ENCODE measurements around the gene CBX6. TPM values are rescaled to one million over a fixed set of nuclear protein-coding genes. Genes with fewer than 3 reads are reported as not detected.

Gene CBX6
- total RNA-seq, 1 donor from 2014 or later: 11.0 TPM

GRCh38 chr22:38853196-38853651 lies 18.8 kb downstream of the CBX6 start:
- Mint-ChIP-seq H3K4me1 (ENCODE audit: unreplicated experiment) (no peaks in the 10 kb centered on the region), H3K36me3 (ENCODE audit: low read depth, unreplicated experiment) (no peaks in the 10 kb centered on the region), H3K27me3 (ENCODE audit: unreplicated experiment) (peaks cover 5% of the 10 kb centered on the region), H3K27ac (ENCODE audit: unreplicated experiment) (no peak overlapping the region), H3K9me3 (ENCODE audit: unreplicated experiment) (no peaks in the 10 kb centered on the region), H3K4me3 (ENCODE audit: unreplicated experiment) (no peak overlapping the region)
- no peak for DNase-seq (ENCODE audit: low spot score)
- no peak for TF ChIP-seq CTCF (IDR thresholded peaks at IDR 0.05; ENCODE audit: unreplicated experiment)

DNA sequence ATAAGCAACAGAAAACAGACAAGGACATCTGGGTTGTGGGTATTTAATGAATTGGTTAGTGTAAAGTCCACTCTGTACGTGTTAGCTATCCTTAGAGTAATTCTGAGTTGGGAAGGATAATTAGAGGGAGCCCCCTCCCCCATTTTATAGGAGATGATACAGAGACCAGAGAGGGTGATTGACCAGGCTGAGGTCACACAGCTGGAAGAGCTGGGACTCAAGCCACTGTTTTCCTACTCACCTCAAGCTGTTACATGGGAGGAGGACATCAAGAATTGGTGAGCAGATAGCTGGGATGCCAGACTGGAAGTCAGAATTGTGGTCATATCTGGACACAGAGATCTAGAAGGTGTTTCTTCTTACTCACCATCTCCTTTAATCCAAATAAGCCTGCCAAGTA lies 19.5 kb downstream of the CBX6 start:
- no peaks in the 10 kb centered on the region for H3K9me3 Mint-ChIP-seq (ENCODE audit: unreplicated experiment)
- H3K4me3 Mint-ChIP-seq (ENCODE audit: unreplicated experiment): no peak overlapping the region
- H3K4me1 Mint-ChIP-seq (ENCODE audit: unreplicated experiment): no peaks in the 10 kb centered on the region
- H3K27me3 Mint-ChIP-seq (ENCODE audit: unreplicated experiment): peaks cover 5% of the 10 kb centered on the region
- H3K36me3 Mint-ChIP-seq (ENCODE audit: low read depth, unreplicated experiment): no peaks in the 10 kb centered on the region
- DNase-seq (ENCODE audit: low spot score): no peak
- H3K27ac Mint-ChIP-seq (ENCODE audit: unreplicated experiment): no peak overlapping the region
- TF ChIP-seq CTCF (IDR thresholded peaks at IDR 0.05; ENCODE audit: unreplicated experiment): no peak

DNA sequence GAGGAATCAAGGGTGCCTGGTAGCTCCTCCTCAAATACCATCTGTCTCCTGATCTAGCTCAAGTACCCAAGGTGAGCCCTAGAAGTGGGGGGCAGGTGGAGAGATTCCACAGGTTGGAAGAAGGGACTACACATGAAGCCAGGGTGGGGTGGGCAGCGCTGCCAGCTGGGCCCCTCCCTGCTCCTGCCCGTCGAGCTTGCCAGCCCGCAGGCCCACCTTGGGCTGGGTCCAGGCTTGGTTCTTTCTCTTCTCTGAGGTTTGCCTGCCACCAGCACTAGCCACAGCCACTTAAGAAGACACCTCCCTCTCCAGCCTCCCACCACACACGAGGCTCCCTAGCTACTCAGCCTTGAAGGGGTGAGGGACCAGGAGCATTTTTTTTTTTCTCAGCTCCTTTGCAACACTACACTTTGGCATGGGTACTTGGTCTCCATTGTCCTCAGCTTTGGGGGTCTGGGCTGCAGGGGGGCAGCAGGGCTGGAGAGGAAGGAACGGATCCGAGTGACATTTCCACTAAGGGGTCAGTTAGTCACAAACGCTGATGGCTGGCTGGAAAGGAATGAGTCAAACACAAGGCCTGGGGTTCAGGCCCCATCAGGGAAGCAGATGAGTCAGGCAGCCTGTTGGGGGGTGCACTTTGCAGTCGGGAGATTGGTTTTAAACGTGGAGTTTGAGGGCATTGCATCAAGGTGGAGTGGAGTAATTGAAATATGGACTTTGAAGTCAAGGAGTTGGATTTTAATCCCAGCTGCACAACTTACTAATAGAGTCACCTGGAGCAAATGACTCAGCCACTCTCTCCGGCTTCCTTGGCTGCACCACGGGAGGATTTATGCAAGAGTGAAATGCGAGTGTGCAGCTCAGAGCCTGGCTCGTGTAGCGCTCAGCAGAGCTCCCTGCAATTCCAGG lies 20.8 kb downstream of the CBX6 start:
- no peak overlapping the region for H3K27ac Mint-ChIP-seq (ENCODE audit: unreplicated experiment)
- H3K36me3 Mint-ChIP-seq (ENCODE audit: low read depth, unreplicated experiment): no peaks in the 10 kb centered on the region
- H3K9me3 Mint-ChIP-seq (ENCODE audit: unreplicated experiment): no peaks in the 10 kb centered on the region
- H3K27me3 Mint-ChIP-seq (ENCODE audit: unreplicated experiment): peaks cover 8% of the 10 kb centered on the region
- H3K4me1 Mint-ChIP-seq (ENCODE audit: unreplicated experiment): no peaks in the 10 kb centered on the region
- no peak for TF ChIP-seq CTCF (IDR thresholded peaks at IDR 0.05; ENCODE audit: unreplicated experiment)
- DNase-seq (ENCODE audit: low spot score): no peak
- peak overlapping the region; percentile 50 for H3K4me3 Mint-ChIP-seq (ENCODE audit: unreplicated experiment)

DNA sequence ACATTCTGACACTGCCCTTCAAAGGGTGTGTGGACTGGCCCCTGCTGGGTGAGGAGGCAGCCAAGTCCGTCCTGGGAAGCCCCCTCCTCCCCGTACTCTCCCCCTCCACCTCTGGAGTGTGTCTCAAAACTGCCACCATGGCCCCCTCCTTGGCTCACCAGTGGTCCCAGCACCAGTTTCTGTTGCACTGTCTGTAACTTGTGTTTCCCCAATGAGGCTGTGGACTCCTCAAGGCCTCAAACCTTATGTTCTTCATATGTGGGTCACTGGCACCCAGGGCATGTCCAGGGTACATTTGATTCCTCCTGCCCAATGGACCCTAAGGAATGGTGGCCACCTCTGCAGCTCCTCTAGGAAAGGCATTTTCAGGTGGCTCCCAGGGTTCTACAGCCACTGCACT lies 21.6 kb downstream of the CBX6 start:
- Mint-ChIP-seq H3K36me3 (ENCODE audit: low read depth, unreplicated experiment) (no peaks in the 10 kb centered on the region), H3K27me3 (ENCODE audit: unreplicated experiment) (peaks cover 10% of the 10 kb centered on the region), H3K27ac (ENCODE audit: unreplicated experiment) (no peak overlapping the region), H3K4me1 (ENCODE audit: unreplicated experiment) (no peaks in the 10 kb centered on the region), H3K9me3 (ENCODE audit: unreplicated experiment) (no peaks in the 10 kb centered on the region), H3K4me3 (ENCODE audit: unreplicated experiment) (no peak overlapping the region)
- DNase-seq (ENCODE audit: low spot score): no peak
- TF ChIP-seq CTCF (IDR thresholded peaks at IDR 0.05; ENCODE audit: unreplicated experiment): no peak

- no peaks in the 10 kb centered on the region for H3K36me3 Mint-ChIP-seq (ENCODE audit: low read depth, unreplicated experiment)
- no peak overlapping the region for H3K27ac Mint-ChIP-seq (ENCODE audit: unreplicated experiment)
- DNase-seq (ENCODE audit: low spot score): no peak
- TF ChIP-seq CTCF (IDR thresholded peaks at IDR 0.05; ENCODE audit: unreplicated experiment): no peak
- H3K27me3 Mint-ChIP-seq (ENCODE audit: unreplicated experiment): peaks cover 13% of the 10 kb centered on the region
- no peaks in the 10 kb centered on the region for H3K4me1 Mint-ChIP-seq (ENCODE audit: unreplicated experiment)
- H3K9me3 Mint-ChIP-seq (ENCODE audit: unreplicated experiment): no peaks in the 10 kb centered on the region
- no peak overlapping the region for H3K4me3 Mint-ChIP-seq (ENCODE audit: unreplicated experiment)
Observed at GRCh38 chr22:38849811-38850210, 22.2 kb downstream of the CBX6 start.

All from endothelial cell (in vitro differentiated cells).